Skeletal muscle tissue (tissue), 1 donor: ENCODE data around the gene PRPF4. TPM values are rescaled to one million over a fixed set of nuclear protein-coding genes. Genes with fewer than 3 reads are reported as not detected.

Experiments used
- total RNA-seq: library from RNA; depleted of rRNA; stranded (reverse); fragments of >200 nt; gene quantifications from one replicate; pipeline ENCODE4 v1.2.3, GENCODE V29; 2014

The PRPF4 gene
- total RNA-seq, 1 donor from 2014 or later = 19.3 TPM

Other genes with a start within 250 kb of the PRPF4 start
- gene ZFP37, start 218.9 kb upstream of the PRPF4 start, total RNA-seq = 3.1 TPM
- gene SLC31A2, start 124.7 kb upstream of the PRPF4 start, total RNA-seq = 5.2 TPM
- gene FKBP15, start 54.4 kb upstream of the PRPF4 start, total RNA-seq = 11.5 TPM
- gene SLC31A1, start 54.1 kb upstream of the PRPF4 start, total RNA-seq = 9.9 TPM
- 28.2 TPM for gene CDC26, start 86 bp upstream of the PRPF4 start, total RNA-seq
- gene RNF183, start 27.7 kb downstream of the PRPF4 start, total RNA-seq = not detected
- gene WDR31, start 64.6 kb downstream of the PRPF4 start, total RNA-seq = 2.1 TPM
- gene BSPRY, start 73.9 kb downstream of the PRPF4 start, total RNA-seq = 1.0 TPM
- gene HDHD3, start 101.3 kb downstream of the PRPF4 start, total RNA-seq = 3.7 TPM
- 8.4 TPM for gene ALAD, start 125.6 kb downstream of the PRPF4 start, total RNA-seq
- 32.4 TPM for gene POLE3, start 135.0 kb downstream of the PRPF4 start, total RNA-seq
- gene C9orf43, start 135.1 kb downstream of the PRPF4 start, total RNA-seq = 0.52 TPM
- gene RGS3, start 188.1 kb downstream of the PRPF4 start, total RNA-seq = 48.0 TPM